HG03432 (cell line): Measurements from ENCODE around the gene CMC2.
A peak's percentile ranks its signal among the peaks of the same experiment; 100 is the strongest.

Experiments
- ATAC-seq: cut with Tn5 transposase; IDR thresholded peaks from one replicate; pipeline ENCODE4 v1.9.1; 2021; ENCODE audit warnings: mild to moderate bottlenecking, moderate library complexity; ENCODE audit not compliant: unreplicated experiment

The CMC2 gene

DNA sequence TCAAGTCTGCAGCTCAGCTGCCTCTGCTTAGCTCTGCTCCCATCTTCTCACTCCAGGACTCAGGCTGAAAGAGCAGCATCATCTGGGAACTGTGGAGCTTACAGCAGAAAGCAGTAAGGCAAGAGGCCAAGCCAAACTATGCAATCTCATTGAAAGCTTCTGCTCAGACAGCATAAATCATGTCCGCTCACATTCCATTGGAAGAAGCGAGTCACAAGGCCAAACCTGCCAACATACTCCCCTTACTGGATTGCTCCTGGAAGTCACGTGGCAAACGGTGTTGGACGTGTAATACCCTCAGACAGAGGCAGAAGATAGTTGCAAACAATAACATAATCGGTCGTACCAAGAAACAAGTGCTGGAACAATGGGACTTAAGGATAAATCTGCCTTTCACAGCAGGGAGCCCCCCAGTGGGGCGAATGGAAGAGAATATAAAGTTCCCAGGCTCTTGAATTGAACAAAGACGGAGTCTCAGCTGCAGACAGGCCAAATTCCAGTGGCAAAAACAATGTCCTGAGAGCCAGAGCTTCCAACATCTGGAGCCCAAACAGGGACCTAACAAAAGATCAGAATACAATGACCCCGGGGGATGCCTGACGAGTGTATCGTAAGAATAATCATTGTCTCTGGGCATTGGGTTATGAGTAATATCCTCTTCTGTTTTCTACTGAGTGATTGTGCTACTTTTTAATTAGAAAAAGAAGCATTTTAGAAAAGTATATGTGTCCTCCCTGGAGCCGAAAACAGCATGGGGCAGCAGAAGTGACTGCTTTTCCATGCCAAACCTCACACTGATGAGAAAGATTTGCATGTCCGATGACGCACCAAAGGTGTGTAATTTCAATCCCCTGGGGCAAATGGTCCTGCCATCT, 68.4 kb downstream of the CMC2 start:
- ATAC-seq: no peak

DNA sequence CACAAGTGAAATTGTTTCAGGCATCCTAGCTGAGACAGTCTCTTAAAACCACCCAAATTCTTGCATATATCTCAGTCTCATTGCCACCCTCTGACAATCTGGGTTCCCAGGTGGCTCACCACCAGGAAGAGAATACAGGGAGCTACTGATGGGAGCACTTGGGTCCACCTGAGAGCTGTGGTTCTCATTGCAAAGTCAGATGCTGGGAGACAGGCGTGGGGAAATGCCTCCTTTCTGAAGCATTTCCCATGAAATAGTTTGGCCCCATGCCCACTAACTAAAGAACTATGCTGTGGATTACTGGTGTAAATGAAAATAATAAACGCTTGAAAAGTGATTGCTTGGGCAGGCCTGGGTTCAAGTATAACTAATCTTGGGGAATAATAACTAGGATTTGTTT, 70.3 kb downstream of the CMC2 start:
- no peak for ATAC-seq

DNA sequence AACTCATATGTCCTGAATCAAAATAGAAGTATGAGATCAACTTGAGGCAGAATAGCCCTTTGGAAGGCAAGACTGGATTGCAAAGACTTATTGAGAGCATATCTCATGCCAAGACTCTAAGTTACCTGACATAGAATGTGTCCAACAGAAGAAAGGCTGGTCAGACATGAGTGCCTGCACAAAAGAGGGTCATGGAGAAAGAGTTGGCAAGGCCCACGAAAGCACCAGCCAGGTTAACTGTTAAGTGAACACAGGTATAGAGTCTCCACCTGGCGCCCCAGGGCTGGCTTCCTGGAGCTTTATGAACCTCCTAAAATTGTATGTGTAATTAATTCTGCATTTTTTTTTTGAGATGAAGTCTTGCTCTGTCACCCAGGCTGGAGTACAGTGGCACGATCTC, 71.0 kb downstream of the CMC2 start:
- ATAC-seq: no peak

DNA sequence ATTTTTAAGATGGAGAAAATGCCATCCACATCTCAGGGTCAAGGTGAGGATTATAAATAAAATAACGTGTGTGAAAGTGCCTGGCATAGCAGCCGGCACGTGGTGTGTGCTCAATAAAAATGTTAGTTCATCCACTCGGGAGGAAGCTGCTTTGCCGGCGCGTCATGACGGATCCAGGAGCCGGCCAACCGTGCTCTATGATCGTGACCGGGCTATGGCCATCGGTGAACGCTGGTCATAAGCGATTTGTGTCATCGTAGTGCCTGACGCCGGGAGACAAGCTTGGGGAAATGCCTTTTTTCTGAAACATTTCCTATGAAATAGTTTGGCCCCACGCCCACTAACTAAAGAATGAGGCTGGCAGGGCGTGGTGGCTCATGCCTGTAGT, 74.0 kb downstream of the CMC2 start:
- no peak for ATAC-seq

DNA sequence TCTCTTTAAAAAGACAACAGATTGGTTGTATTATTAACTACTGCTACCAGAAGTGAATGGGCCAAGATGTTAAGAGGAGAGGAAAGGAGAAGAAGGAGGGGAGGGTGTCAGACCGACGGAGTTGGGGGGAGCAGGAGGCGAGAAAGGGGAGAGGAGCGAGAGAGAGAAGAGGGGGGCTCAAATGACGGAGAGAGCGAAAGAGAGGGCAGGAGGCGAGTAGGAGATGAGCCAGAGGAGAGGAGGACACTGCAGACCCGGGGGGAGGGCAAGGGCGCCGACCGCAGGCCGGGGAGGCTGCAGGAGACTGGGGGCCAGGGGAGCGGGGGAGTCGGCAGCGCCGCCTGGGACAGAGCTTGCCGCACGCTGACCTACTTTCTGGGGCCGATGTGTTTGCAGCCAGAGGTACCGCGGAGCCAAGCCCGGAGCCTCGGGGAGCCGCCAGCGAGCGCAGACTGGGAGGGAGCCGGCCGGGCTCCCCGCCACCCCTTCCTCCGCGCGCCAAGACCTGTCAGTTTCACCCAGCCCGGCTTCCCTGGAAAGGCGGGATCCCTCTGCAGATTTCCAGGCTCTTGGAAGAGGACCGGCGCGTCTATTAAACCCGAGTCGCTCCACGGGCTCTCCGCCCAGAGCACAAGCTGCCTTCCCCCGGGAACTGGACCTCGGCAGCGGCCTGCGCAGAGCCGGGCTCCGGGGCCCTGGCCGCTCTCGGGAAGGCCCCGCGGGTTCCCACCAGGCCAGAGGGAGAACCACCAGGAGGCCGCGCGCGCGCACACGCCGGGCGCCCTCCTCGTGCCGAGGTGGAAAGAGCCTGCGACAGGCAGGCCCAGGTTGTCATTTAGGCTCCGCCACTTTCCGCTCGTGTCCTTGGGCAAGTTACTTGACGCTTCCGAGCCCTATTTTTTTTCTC, 74.6 kb downstream of the CMC2 start:
- ATAC-seq: peak; percentile 60

DNA sequence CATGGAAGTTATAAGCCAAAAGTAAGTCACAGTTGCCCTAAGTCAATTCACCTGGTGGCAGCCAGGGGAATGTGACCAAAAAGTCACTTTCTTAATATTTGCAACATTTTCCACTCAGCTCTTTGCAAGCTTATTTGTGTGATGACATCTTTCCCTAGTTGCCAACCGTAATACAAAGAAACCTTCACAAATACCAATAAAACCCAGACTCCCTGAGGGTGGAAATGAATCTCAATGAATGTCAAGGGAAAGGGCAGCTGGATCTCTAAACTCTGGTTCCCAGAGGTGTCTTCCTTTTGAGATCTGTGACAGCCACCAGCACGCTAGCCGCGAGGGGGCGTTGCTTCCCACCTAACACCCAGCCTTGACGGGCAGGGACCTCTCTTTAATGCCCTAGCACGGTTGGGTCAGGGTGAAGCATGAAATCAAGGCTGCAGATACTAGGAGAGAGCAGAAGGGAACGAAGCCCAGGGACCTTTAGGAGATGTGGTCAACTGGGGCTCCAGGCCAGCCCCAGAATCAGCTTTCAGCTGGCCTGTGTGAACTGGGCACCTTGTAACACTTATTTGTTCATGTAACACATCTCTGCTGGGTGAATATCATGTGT, 82.2 kb downstream of the CMC2 start:
- peak; percentile 66 for ATAC-seq

DNA sequence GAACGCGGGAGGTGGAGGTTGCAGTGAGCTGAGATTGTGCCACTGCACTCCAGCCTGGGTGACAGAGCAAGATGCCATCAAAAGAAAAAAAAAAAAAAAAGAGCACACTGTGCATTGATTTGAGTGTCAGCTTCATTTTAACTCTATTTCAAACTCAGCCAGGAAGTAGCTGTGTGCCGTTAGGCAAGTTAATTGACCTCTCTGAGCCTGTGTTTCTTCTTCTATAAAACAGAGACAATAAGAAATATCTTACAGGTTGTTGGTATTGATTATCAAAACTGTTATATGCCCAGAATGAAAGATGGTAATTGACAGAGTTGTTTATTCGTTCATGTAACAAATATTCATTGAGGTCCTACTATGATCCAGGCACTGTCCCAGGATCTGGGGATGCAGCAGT, 83.3 kb downstream of the CMC2 start:
- no peak for ATAC-seq
